HEK293 (cell line): ENCODE results near the gene THOC7.

ENCODE experiments used
- CTCF ChIA-PET: fragments of 350-600 bp; formaldehyde crosslinking; extraction: SDS; loops from one replicate; lab custom pipeline; 2021; ENCODE audit warnings: antibody characterized with exemption; lab: Yijun Ruan, JAX
- POLR2A ChIA-PET: fragments of 300-600 bp; formaldehyde crosslinking; extraction: SDS; loops from one replicate; lab custom pipeline; 2020; ENCODE audit warnings: antibody characterized with exemption, inconsistent platforms; lab: Yijun Ruan, JAX
- H3K27ac ChIP-seq: fragments of 200-500 bp; sonication (Bioruptor generic); 2 replicates; pipeline ENCODE4 v1.5.1; 2014; ENCODE audit warnings: low read depth, low read length, control low read depth, inconsistent platforms; ENCODE audit errors: extremely low read depth
- H3K36me3 ChIP-seq, 2 experiments: fragments of 200-500 bp in 1 of 2; sonication (Bioruptor generic) in 1 of 2; 1 replicate in 1 of 2; 2 replicates in 1 of 2; pipeline ENCODE4 v1.5.1; 2014 to 2017; ENCODE audit warnings: inconsistent platforms in 2 of 2, low read length in 2 of 2; ENCODE audit not compliant: control insufficient read depth in 2 of 2, insufficient read depth in 1 of 2
- H3K4me1 ChIP-seq: fragments of 200-500 bp; sonication (Bioruptor generic); 2 replicates; pipeline ENCODE4 v1.5.1; 2014; ENCODE audit warnings: mild to moderate bottlenecking, low read length, inconsistent platforms; ENCODE audit not compliant: control insufficient read depth, insufficient read depth
- H3K4me3 ChIP-seq: 2 replicates; pipeline ENCODE4 v1.5.1; 2011; ENCODE audit warnings: low read depth, mild to moderate bottlenecking, control low read depth, low read length, moderate library complexity
- H3K9me3 ChIP-seq: fragments of 200-500 bp; sonication (Bioruptor generic); 2 replicates; pipeline ENCODE4 v1.5.1; 2014; ENCODE audit warnings: low read depth, low read length, inconsistent platforms; ENCODE audit not compliant: control insufficient read depth, insufficient read depth
- FEZF1 ChIP-seq: fragments of 450-650 bp; formaldehyde crosslinking; IDR thresholded peaks from 2 replicates; pipeline ENCODE4 v1.5.1; 2016; ENCODE audit warnings: missing biosample characterization, missing genetic modification characterization
- GFI1B ChIP-seq: fragments of 450-650 bp; formaldehyde crosslinking; IDR thresholded peaks from 2 replicates; pipeline ENCODE4 v1.5.1; 2016; ENCODE audit warnings: missing biosample characterization, missing genetic modification characterization
- GLI4 ChIP-seq: fragments of 450-650 bp; formaldehyde crosslinking; IDR thresholded peaks from 2 replicates; pipeline ENCODE4 v1.5.1; 2016; ENCODE audit warnings: missing biosample characterization, missing genetic modification characterization
- KLF8 ChIP-seq: fragments of 450-650 bp; formaldehyde crosslinking; IDR thresholded peaks from 2 replicates; pipeline ENCODE4 v1.5.1; 2016; ENCODE audit warnings: missing biosample characterization, missing genetic modification characterization
- PATZ1 ChIP-seq: fragments of 450-650 bp; formaldehyde crosslinking; IDR thresholded peaks from 2 replicates; pipeline ENCODE4 v1.5.1; 2016; ENCODE audit warnings: missing biosample characterization, missing genetic modification characterization
- SP3 ChIP-seq: fragments of 450-650 bp; formaldehyde crosslinking; IDR thresholded peaks from 2 replicates; pipeline ENCODE4 v1.5.1; 2016; ENCODE audit warnings: missing biosample characterization, missing genetic modification characterization
- SP7 ChIP-seq: fragments of 450-650 bp; formaldehyde crosslinking; IDR thresholded peaks from 2 replicates; pipeline ENCODE4 v1.5.1; 2016; ENCODE audit warnings: missing biosample characterization, missing genetic modification characterization
- WT1 ChIP-seq: fragments of 450-650 bp; formaldehyde crosslinking; IDR thresholded peaks from 2 replicates; pipeline ENCODE4 v1.5.1; 2016; ENCODE audit warnings: missing biosample characterization, missing genetic modification characterization
- ZBTB10 ChIP-seq: fragments of 450-650 bp; formaldehyde crosslinking; IDR thresholded peaks from 2 replicates; pipeline ENCODE4 v1.5.1; 2016; ENCODE audit warnings: missing biosample characterization, missing genetic modification characterization
- ZBTB26 ChIP-seq: fragments of 450-650 bp; formaldehyde crosslinking; optimal IDR thresholded peaks from 2 replicates; pipeline ENCODE3; 2016; ENCODE audit warnings: missing biosample characterization, mild to moderate bottlenecking, missing genetic modification characterization
- ZNF138 ChIP-seq: fragments of 450-650 bp; formaldehyde crosslinking; IDR thresholded peaks from 2 replicates; pipeline ENCODE4 v1.5.1; 2016; ENCODE audit warnings: missing biosample characterization, missing genetic modification characterization, borderline replicate concordance
- ZNF184 ChIP-seq: fragments of 450-650 bp; IDR thresholded peaks from 2 replicates; pipeline ENCODE4 v1.5.1; 2018; ENCODE audit warnings: missing biosample characterization, mild to moderate bottlenecking, missing genetic modification characterization
- ZNF211 ChIP-seq: fragments of 450-650 bp; formaldehyde crosslinking; IDR thresholded peaks from 2 replicates; pipeline ENCODE4 v1.5.1; 2016; ENCODE audit warnings: low read depth, missing biosample characterization, missing genetic modification characterization
- ZNF280C ChIP-seq: fragments of 450-650 bp; formaldehyde crosslinking; IDR thresholded peaks from 2 replicates; pipeline ENCODE4 v1.5.1; 2016; ENCODE audit warnings: missing biosample characterization, missing genetic modification characterization
- ZNF302 ChIP-seq: fragments of 450-650 bp; formaldehyde crosslinking; IDR thresholded peaks from 2 replicates; pipeline ENCODE4 v1.5.1; 2016; ENCODE audit warnings: missing biosample characterization, missing genetic modification characterization, low read depth
- ZNF324 ChIP-seq: fragments of 450-650 bp; formaldehyde crosslinking; IDR thresholded peaks from 2 replicates; pipeline ENCODE4 v1.5.1; 2016; ENCODE audit warnings: missing biosample characterization, missing genetic modification characterization
- ZNF398 ChIP-seq: fragments of 450-650 bp; formaldehyde crosslinking; IDR thresholded peaks from 2 replicates; pipeline ENCODE4 v1.5.1; 2017; ENCODE audit warnings: missing biosample characterization, missing genetic modification characterization
- ZNF501 ChIP-seq: fragments of 450-650 bp; formaldehyde crosslinking; IDR thresholded peaks from 2 replicates; pipeline ENCODE4 v1.5.1; 2016; ENCODE audit warnings: missing biosample characterization, missing genetic modification characterization
- ZNF548 ChIP-seq: fragments of 450-650 bp; formaldehyde crosslinking; IDR thresholded peaks from 2 replicates; pipeline ENCODE4 v1.5.1; 2016; ENCODE audit warnings: missing biosample characterization, missing genetic modification characterization
- ZNF658 ChIP-seq: fragments of 450-650 bp; formaldehyde crosslinking; IDR thresholded peaks from 2 replicates; pipeline ENCODE4; 2016; ENCODE audit warnings: missing biosample characterization, missing genetic modification characterization
- ZNF660 ChIP-seq: fragments of 450-650 bp; IDR thresholded peaks from 2 replicates; pipeline ENCODE4 v1.5.1; 2018; ENCODE audit warnings: missing biosample characterization, mild to moderate bottlenecking, missing genetic modification characterization
- ZNF707 ChIP-seq: fragments of 450-650 bp; formaldehyde crosslinking; IDR thresholded peaks from 2 replicates; pipeline ENCODE4 v1.5.1; 2016; ENCODE audit warnings: missing biosample characterization, missing genetic modification characterization

Gene THOC7

GRCh38 chr3:63864008-63864964 is 681 bp upstream of the THOC7 start (continued):
- TF ChIP-seq ZBTB26 (tag by site-specific recombination) = peak; percentile 83
- TF ChIP-seq ZNF211 (tag by site-specific recombination) = no peak
- no peak for TF ChIP-seq ZNF707 (tag by site-specific recombination)
- peak; percentile 71 for TF ChIP-seq SP3 (tag by site-specific recombination)
- peak; percentile 68; the same call in 1 of the 2 replicates for TF ChIP-seq ZNF398
- no peak for TF ChIP-seq GLI4 (tag by site-specific recombination)
- no peak for TF ChIP-seq ZBTB10 (tag by site-specific recombination)
- TF ChIP-seq ZNF548 (tag by site-specific recombination) = no peak
- TF ChIP-seq KLF8 (tag by site-specific recombination) = peak; percentile 27; the same call in 1 of the 2 replicates
- no peak for TF ChIP-seq SP7 (tag by site-specific recombination)
- no peak for TF ChIP-seq ZNF302 (tag by site-specific recombination)
- TF ChIP-seq ZNF324 (tag by site-specific recombination) = no peak
- peak; percentile 38; the same call in 1 of the 2 replicates for TF ChIP-seq PATZ1 (tag by site-specific recombination)
- TF ChIP-seq, all 188 proteins: peak for 19

GRCh38 chr3:63862804-63863149 is 828 bp downstream of the THOC7 start:
- Histone ChIP-seq H3K4me1 (no peaks in the 10 kb centered on the region; the same call in 1 of the 2 replicates), H3K36me3 (peaks cover 0 to 4% of the 10 kb centered on the region in 2 experiments; a peak in 1 of 3 replicates), H3K4me3 (peak overlapping the region; percentile 96), H3K9me3 (no peaks in the 10 kb centered on the region), H3K27ac (peak overlapping the region; percentile 89; the same call in 1 of the 2 replicates)
- ChIA-PET POLR2A (no interaction called here), CTCF (no interaction called here)
- TF ChIP-seq ZNF398 (0 out of 2 replicates have a peak, but pooled peaks have one; percentile 6), WT1 (tag by site-specific recombination) (peak; percentile 12; the same call in 1 of the 2 replicates), ZNF280C (tag by site-specific recombination) (no peak), ZNF658 (tag by site-specific recombination) (no peak), SP3 (tag by site-specific recombination) (no peak), ZNF184 (tag by site-specific recombination) (no peak), FEZF1 (tag by site-specific recombination) (no peak), GFI1B (tag by site-specific recombination) (no peak), ZNF501 (tag by site-specific recombination) (no peak), ZNF660 (no peak), ZNF138 (tag by site-specific recombination) (no peak)
